ENCODE measurements around the gene TREM2.
A peak's percentile ranks its signal among the peaks of the same experiment; 100 is the strongest.

The TREM2 gene

DNA sequence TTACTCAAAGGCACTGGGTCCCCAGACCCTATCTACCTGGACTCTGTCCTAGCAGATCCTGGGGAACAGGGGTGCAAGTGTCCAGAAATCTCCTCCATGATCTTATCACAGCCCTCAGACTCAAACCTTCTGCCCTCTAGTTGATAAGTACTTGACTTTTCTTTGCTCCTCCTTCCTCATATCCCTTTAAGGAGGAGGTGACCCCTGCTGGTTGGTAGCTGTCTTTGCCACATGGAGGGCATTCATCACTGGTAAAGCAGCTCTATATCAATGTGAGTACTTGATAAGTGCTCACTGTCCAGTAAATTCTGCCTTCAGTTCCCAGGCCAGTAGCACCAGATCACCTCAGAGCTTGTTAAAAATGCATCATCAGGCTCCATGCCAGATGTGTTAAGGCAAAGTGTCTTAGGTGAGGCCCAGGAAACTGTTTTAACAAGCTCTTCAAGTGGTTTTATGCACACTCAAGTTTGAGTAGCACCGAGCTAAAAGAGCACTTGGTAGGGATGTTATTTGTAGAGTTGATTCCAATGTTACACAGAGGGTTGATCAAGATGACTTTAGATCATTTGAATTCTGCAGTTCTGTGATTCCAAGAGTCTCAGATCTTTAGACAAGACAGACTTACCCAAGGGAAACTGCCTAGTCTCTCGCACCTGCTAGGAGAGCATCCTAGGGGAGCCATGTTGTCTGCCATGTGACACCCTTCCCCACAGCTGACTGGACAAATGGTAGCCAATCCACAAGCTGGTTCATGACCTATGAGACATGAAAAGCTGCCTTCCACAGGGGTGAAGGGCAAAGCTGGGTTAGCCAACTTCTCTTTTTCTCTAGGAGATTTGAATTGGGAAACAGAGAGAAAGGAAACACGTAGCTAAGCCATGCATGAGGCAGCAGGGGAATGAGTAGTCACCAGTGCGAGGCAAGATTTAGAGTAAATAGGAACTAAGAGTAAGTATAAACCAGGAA lies 19.4 kb upstream of the TREM2 start:
- no peak for DNase-seq

DNA sequence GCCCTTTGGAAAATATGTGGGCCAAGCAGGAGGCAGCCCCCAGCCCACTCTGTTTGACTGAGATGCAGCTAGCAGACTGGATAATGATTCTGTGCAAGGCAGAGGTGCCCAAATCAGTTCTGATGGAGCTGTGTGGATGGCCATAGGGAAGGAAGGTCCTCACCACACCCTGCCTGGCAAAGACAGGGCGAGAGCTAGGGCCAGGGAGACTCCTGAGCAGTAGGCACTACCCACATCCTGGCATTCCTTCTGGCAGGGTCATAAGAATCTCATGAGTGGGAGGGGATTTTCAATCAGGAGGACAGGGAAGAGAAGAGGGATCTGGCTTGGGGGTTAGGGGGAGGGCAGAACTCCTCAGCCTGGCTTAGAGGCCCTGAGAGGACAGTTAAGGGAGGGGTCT lies 18.6 kb upstream of the TREM2 start:
- no peak for DNase-seq

DNA sequence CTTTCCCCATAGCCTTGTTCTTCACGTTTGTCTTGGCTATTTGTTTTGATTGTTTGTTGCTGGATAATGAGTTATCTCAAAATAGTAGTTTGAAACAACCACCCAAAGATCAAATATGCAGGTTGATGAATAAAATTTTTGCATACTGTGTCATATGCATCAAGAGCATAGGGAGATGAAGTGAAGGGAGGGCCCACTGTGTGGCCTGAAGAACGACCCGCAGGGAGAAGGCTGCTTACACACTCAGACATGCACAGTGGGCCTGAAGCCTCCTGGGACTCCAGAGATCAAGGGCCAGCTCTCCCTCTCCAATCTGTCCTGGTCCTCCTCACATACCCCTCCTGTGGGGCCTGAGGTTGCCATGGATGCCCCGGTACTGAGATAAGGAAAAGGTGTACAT lies 16.2 kb upstream of the TREM2 start:
- no peak for DNase-seq

DNA sequence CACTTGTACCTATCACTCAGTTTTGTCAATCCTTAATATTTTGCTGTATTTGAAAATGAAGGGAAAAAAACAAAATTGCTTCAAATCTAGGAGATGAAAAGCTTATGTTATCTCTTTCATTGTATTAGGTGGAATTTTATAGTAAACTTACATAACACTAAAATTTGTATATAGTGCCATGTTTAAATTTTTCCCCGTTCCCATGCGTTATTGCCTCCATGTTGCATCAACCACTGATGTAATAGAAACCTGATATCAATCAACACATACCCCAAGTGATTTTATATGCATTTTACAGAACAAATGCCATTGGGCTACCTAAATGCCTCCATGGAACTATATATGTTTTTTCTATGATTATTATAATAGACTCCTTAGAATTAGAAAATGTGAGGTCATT lies 14.8 kb upstream of the TREM2 start:
- no peak for DNase-seq

DNA sequence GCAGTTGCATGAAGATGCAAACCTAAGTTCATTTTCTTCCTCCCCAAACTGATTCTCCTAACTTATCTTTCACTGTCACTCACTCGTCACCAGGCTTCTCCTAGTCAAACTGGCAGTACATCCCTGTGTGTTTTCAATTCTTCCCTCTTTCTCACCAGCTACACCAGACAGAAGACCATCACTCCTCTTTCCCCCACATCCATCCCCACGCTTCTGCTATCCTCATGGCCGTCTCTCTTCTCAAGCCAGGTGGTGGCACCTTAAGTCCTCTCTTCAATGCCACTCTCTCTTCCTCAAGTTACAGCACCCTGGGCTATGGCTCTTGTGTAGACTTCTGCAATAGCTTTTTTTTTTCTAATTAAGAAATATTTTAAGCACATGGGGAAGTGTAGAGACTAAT lies 14.4 kb upstream of the TREM2 start:
- DNase-seq = no peak

DNA sequence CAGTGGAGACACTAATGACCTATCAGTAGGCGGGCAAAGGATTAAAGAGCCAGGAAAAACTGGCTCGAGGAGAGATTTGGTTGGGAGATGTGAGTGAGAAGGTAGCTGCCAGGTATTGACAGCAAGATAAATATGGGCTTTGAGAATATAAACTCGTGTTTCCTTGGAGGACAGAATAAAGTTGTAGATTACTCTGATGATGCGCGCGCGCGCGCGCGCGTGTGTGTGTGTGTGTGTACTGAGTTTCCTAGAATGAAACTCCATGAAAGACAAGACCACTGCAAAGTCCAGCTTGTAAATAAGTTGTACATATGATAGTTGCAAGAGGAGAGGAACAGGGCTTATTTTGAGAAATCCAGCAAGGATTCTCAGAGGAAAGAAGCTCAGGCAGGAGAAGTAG lies 13.3 kb upstream of the TREM2 start:
- no peak for DNase-seq

DNA sequence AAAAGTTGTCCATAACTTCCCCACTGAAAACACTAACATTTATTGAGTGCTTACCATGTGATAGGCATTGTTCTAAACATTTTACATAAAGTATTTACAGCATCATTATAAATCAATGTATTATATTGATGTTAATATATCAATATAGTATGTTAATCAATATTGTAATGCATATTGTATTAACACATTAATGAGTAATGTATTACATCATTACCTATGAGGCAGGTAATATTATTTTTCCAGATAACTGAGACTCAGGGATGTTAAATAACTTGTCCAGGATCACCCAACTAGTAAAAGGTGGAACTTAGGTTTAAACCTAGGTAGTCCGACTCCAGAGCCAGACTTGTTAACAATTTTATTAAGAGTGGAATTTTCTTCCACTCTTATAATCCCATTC lies 12.2 kb upstream of the TREM2 start:
- no peak for DNase-seq

DNA sequence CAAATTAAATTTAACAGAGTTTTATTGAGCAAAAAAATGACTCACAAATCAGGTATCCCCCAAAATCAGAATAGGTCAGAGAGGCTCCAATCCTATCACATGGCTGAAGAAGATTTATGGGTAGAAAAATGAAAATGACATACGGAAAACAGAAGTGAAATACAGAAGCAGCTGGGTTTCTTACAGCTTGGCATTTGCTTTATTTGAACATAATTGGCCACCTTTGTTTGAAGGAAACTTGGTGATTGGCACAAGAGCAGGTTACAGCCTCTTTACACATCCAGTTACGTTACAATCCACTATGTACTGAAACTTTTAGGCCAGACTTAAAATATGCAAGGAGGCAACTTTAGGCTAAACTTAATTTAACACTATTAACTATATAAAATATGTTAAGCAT lies 11.7 kb upstream of the TREM2 start:
- no peak for DNase-seq

DNA sequence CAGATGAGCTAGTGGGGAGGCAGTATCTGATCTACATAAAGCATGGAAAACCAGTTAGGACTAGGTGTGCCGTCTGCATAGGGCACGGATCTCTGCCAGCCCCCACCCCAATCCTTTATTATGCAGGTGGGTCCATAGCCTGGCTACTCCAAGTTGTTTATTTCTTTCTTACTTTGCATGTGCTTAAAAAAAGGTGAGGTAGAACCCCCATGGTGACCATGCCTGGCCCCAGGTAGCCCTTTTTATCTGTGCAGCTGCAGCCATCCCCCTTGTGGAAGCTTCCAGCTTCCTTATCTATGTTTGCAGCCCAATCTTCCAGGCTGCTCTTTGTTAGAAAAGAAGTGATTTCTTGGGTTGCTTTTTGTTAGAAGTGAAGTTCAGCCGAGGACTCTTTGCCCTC lies 9.0 kb upstream of the TREM2 start:
- DNase-seq = no peak

DNA sequence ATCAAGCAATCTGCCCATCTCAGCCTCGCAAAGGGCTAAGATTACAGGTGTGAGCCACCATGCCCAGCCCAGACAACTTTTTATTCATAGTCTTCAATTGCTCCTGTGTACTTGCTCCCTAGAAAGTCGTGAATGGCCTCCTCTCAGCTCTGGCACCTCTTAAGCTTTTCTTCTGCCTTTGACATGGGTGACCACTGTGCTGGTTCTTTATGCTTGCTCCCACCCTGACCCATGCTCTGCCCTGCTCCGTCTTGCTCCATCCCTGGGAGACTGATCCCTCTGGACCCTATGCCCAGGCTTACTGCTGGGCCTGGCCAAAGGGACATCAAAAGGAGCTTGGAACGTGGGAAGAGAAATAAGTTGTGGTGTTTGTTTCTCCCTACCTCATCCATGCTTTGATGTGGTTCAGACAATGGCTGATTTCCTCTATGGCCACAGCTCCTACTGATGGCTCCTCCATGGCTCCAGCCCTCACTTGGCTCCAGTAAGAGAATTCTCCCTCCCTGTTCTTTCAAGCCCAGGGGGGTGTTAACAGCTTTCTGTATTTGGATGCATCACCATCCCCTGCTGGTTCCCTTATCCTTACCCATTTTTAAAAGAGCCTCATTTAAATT lies 7.7 kb upstream of the TREM2 start:
- no peak for DNase-seq

DNA sequence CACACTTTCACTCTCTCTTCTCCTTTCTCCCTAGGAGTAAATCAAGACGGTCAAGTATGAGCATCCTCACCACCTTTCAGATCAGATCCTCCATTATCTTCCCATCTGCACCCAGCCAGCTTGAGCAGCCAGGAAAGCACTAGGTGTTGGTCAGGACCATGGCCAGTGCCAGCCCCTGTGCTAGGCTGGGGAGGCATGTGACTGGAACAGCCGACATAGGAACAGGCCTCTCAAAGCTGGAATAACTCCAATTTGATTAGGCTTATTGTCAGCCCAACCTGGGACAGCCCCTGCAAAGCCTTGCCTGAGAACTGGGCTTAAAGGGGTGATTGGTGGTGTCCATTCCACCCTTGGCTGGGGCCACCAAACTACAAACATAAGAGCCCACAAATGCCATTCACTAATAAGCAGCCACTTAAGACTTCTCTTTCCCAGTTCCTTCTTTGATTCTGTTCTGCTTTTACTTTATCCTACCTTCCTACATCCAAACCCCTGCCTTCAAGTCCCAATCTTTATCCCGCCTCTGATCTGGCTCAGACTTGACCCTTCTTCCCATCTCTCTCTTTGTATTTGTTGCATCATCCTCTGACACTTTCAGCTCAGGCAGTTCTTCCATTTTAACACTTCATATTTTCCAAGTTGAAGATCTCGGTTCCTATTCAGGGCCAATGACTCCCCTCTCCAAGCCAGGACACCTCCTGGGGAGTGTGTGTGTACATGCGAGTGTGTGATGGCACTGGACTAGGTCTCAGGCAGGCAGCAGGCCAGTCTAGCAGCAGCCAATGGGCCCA lies 4.5 kb upstream of the TREM2 start:
- DNase-seq = peak; percentile 46

DNA sequence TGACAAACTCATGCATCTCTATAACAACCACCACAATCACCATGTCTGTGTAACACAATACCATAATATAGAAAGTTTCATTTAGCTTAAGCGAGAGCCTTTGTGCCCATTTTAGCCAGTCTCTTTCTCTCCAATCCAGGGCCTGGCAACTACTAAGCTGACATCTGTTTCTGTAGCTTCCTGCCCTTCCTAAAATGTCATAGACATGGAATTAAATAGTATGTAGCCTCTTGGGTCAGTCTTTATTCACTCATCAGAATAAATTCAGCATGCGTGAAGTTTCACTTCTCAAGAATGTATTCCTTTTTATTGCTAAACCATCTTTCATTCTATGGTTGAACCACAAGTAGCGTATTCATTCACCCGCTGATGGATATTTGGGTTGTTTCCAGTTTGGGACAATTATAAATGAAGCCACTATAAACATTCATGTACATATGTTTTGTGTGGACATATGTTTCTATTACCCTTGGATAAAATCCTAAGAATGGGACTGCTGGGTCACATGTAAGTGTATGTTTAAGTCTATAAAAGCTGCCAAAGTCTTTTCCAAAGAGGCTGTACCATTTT lies 1.7 kb upstream of the TREM2 start:
- no peak for DNase-seq

DNA sequence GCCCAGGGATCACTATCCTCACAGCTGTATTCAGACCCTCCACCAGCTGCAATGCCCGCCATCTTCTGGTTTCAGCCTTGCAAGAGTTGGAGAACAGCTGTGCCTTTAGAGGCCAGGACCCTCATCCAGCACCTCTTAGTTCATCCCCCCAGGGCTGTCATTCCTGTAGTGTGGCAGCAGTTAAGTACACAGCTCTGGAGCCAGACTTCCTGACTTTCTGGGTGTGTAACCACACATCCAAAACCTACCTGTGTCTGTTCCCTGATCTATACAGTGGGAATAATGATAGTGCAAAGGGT lies 452 bp upstream of the TREM2 start:
- DNase-seq = no peak

DNA sequence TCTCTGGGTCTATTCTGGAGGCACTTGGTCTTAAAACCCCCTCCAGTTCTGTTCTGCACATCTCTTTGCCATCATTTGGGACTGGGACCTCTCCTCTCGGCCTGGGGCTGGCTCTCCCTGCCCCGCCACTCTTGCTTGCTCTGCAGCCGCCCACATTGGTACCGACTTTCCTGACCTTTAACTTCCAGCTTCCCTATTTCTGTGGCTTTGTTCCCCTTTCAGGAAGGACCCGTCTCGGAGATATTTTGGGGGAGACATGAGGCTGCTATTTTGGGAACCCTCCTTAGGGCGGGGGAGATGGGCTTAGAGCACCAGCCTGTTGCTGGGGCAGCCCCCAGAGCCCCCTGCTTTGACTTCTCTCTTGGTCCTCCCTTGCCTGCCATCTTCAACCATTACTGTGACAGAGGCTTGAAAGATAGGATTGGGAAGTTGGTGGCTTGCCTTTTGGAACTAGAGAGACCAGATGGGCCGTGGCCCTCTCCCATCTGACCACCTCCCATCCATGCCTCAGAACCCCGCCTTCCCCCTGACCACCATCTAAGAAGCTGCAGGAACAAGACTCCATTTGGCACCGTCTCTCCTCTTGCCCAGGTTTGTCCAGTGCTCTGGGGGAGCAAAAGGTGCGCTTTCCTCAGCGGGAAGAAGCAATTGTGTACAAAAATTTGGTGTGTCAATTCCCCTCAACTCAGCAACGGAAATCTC lies 914 bp downstream of the TREM2 start:
- no peak for DNase-seq

DNA sequence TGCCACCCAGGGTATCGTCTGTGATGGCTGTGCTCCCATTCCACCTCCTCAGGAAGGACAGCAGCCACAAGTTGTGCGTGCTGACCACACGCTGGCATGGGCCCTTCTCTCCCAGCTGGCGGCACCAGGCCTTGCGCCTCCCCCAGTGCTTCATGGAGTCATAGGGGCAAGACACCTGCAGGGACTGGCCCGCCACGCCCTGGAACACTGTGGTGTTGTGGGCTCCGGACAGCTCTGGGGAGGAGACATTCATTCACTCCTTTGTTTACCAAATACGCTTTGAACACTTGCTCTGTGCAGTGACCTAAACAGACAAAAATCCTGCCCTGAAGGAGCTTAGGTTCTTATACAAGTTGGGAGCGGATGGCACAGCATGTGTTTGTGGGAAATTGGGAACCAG lies 1.5 kb downstream of the TREM2 start:
- DNase-seq = no peak

DNA sequence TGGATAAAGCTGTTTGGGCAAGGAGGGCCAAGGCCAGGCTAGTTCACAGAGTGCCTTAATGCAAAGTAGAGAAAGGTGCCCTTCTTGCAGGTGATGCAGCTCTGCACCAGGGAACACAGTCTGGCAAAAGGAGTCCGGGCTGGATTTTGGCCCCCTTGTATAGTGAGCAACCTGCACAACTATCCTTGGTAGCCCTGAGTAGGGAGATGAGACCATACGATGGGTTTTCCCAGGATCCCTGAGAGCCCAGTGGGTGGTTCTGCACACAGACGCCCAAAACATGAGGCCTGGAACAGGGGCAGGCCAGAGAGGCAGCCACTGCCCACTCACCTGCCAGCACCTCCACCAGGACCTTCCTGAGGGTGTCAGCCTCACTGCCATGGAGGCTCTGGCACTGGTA lies 2.0 kb downstream of the TREM2 start:
- no peak for DNase-seq

DNA sequence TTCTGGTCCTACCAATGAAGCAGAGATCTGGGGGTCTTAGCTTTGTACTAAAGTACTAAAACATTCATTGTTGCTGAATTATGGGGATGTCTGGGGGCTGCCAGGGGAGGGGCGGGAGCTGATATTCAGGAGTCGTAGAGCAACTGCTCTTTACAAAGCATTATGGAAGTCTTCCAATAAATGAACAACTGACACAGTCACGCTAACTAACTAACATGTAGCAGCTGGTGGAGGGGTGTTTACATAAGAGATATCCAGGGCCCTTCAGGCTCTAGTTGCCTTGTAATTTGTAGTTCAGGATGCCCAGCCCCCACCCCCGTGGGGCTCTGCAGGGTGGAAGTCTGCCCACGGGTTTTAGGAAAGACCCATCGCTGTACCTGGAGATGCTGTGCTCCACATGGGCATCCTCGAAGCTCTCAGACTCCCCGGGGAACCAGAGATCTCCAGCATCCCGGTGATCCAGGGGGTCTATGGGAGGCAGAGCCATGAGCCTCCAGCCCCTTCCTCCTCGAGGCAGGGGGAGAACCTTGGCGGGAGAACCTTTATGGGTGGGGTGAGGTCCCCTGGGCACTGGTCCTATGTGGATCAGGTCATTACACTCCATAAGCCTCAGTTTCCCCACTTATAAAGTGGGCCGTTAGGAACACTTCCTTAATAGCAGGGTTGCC lies 3.4 kb downstream of the TREM2 start:
- DNase-seq = no peak

DNA sequence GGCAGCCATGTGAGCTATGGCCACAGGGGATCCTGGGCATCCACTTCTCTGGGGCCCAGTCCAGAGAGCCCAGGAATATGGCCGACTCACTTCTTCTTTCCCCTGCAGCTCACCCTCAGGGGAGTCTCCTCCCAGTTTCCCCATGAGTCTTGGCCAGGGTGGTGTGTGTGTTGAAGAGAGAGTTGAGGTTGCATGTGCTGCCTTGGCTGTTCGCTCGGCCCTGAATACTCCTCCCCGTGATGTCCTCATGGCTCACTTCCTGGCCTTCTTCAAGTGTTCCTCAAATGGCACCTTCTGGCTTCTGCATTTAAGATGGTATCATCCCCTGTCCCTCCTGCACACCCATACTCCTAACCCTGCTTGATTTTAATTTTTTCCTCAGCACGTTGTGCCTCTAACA lies 5.6 kb downstream of the TREM2 start:
- DNase-seq = no peak

DNA sequence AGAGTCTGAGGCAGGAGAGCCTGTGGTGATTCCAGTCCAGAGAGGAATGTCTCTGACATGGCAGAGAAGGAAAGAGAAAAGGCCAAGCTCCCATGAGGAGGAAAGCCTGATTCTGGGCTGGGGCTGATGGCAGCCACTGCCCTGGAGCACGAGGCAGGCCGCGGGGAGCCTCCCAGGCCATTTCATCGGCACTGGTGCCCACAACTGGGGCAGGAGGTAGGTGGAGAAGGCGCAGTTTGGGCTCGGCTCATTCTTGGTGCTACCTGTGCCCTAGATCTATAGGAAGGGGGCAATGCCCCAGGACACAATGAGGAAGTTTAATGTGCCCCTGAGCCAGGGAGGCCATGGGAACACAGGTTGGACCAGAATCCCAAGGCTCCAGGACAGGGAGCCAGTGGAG lies 6.1 kb downstream of the TREM2 start:
- no peak for DNase-seq

DNA sequence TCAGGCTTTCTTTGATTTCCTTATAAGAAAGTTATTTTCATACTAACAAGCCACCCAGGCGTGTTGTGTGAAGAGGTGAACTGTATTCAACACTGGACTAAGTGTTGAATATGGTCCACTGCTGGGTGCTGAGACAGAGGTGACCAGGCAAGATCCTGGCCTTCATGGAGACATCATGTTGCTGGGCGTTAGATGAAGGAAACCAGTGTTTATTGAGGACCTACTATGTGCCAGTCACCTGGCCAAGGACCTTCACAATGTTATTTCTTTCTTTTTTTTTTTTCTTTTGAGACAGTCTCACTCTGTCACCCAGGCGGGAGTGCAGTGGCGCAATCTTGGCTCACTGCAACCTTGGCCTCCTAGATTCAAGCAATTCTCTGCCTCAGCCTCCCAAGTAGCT lies 6.9 kb downstream of the TREM2 start:
- no peak for DNase-seq

DNA sequence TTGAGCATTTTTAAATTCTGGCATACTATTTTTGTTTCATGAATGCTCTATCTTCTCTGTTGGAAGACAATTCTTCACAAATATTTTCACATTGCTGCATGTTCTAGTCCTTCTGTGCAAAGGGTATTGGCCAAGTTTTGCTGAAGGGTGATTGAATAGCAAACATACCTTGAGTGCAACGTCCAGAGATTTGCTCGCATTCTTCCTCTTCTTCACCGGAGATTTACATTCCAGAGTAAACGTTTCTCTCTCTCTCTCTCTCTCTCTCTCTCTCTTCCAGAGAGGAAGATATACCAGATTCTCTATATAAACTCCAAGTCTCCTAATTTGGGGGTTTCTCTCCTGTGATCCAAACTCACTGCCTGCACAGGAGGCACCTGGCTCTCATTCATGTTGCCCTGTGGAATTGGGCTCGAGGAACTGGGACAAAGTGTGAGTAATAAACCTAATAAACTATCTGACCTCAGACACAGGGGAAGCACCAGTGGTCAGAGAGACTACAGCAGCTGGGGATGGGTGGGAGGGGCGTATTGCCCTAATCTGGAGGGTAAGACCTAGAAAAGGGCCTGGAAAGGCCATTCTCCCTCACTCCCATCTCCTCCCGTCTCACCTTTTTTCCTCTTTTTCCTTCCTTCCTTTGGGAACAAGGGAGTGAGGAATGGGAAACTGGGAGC lies 7.6 kb downstream of the TREM2 start:
- DNase-seq = no peak
